Measurements from ENCODE around the gene SELL. TPM values are rescaled to one million over a fixed set of nuclear protein-coding genes. Genes with fewer than 3 reads are reported as not detected.
"Not testable (repeated sequence)": the region's sequence is repeated elsewhere in the genome, so short reads cannot be mapped to it uniquely, and the experiment has no call there.

Gene SELL
- total RNA-seq, 2 donors from 2014 or later, result 0.26 TPM; not detected in 1

GRCh38 chr1:169694304-169695075 is 16.9 kb downstream of the SELL start:
- WGBS, 2 donors, result 28 to 35% methylated on average over 5 of the region's 5 CpGs
- Histone ChIP-seq H3K27me3 (no peaks in the 10 kb centered on the region), H3K36me3 (replicated peaks in 1 of 2; ENCODE audit: insufficient read depth in 1 of 2, low read depth in 2 of 2) (no peaks in the 10 kb centered on the region), H3K9me3 (no peaks in the 10 kb centered on the region), H3K4me3 (no peak overlapping the region), H3K27ac (no peak overlapping the region), H3K4me1 (no peaks in the 10 kb centered on the region)
- no peak for ATAC-seq
- intact Hi-C loops (cut with DNase I), result no loop called here
- no peak for DNase-seq
- TF ChIP-seq POLR2A (IDR thresholded peaks at IDR 0.05) (no peak), CTCF (IDR thresholded peaks at IDR 0.05) (peak in 2 of 7 experiments; percentile 4 to 21)

GRCh38 chr1:169692756-169693460 is 18.5 kb downstream of the SELL start:
- no peak overlapping the region for H3K4me3 ChIP-seq
- H3K27ac ChIP-seq, result no peak overlapping the region
- no peaks in the 10 kb centered on the region for H3K9me3 ChIP-seq
- TF ChIP-seq POLR2A (IDR thresholded peaks at IDR 0.05) (no peak), CTCF (IDR thresholded peaks at IDR 0.05) (no peak)
- no peak for ATAC-seq
- no peaks in the 10 kb centered on the region for H3K4me1 ChIP-seq
- intact Hi-C loops (cut with DNase I), result no loop called here
- no peaks in the 10 kb centered on the region for H3K27me3 ChIP-seq
- H3K36me3 ChIP-seq (replicated peaks in 1 of 2; ENCODE audit: insufficient read depth in 1 of 2, low read depth in 2 of 2), result no peaks in the 10 kb centered on the region
- 59 to 89% methylated on average over 4 of the region's 4 CpGs for WGBS, 2 donors
- DNase-seq, result no peak

- H3K4me3 ChIP-seq, result no peak overlapping the region
- H3K4me1 ChIP-seq, result no peaks in the 10 kb centered on the region
- no peaks in the 10 kb centered on the region for H3K36me3 ChIP-seq (replicated peaks in 1 of 2; ENCODE audit: insufficient read depth in 1 of 2, low read depth in 2 of 2)
- no peak for DNase-seq
- TF ChIP-seq POLR2A (IDR thresholded peaks at IDR 0.05) (no peak), CTCF (IDR thresholded peaks at IDR 0.05) (no peak)
- H3K27ac ChIP-seq, result no peak overlapping the region
- H3K27me3 ChIP-seq, result no peaks in the 10 kb centered on the region
- intact Hi-C loops (cut with DNase I), result no loop called here
- H3K9me3 ChIP-seq, result no peaks in the 10 kb centered on the region
- ATAC-seq, result no peak
These were observed 20.9 kb downstream of the SELL start for GRCh38 chr1:169690489-169690888.

- 73 to 79% methylated on average over 2 of the region's 2 CpGs for WGBS, 2 donors
- Histone ChIP-seq H3K27ac (no peak overlapping the region), H3K9me3 (no peaks in the 10 kb centered on the region), H3K36me3 (replicated peaks in 1 of 2; ENCODE audit: insufficient read depth in 1 of 2, low read depth in 2 of 2) (no peaks in the 10 kb centered on the region), H3K4me1 (no peaks in the 10 kb centered on the region), H3K4me3 (no peak overlapping the region), H3K27me3 (no peaks in the 10 kb centered on the region)
- DNase-seq (no peak), ATAC-seq (no peak)
- intact Hi-C loops (cut with DNase I), result no loop called here
- TF ChIP-seq CTCF (IDR thresholded peaks at IDR 0.05) (no peak), POLR2A (IDR thresholded peaks at IDR 0.05) (no peak)
These were observed 22.0 kb downstream of the SELL start for GRCh38 chr1:169689395-169689794.

GRCh38 chr1:169688377-169688776 is 23.0 kb downstream of the SELL start:
- H3K27me3 ChIP-seq; H3K4me1 ChIP-seq; DNase-seq; H3K36me3 ChIP-seq (replicated peaks in 1 of 2; ENCODE audit: insufficient read depth in 1 of 2, low read depth in 2 of 2); intact Hi-C loops (cut with DNase I); H3K4me3 ChIP-seq; H3K9me3 ChIP-seq; H3K27ac ChIP-seq; ATAC-seq: not testable (repeated sequence)
- 90 to 97% methylated on average over 5 of the region's 5 CpGs for WGBS, 2 donors

Data from body of pancreas (tissue), 4 donors.